Gastrocnemius medialis (tissue), 4 donors: ENCODE results near the gene CCDC150.

Source experiments
- POLR2A ChIP-seq, 2 donors: fragments of 450-650 bp; IDR thresholded peaks; one replicate each; pipeline ENCODE4 v1.6.1; 2017; ENCODE audit warnings: antibody characterized with exemption in 2 of 2, mild to moderate bottlenecking in 2 of 2, moderate library complexity in 2 of 2
- TF ChIP-seq, protein P1 (sequence below), 5 experiments: fragments of 450-650 bp in 3 of 5; fragments of 200-600 bp in 2 of 5; sonication (generic) in 2 of 5; IDR thresholded peaks in 4 of 5; conservative IDR thresholded peaks in 1 of 5; 1 replicate in 4 of 5; 2 replicates in 1 of 5; pipeline ENCODE4 v1.5.1; 2016 to 2019; ENCODE audit warnings: antibody characterized with exemption in 5 of 5, mild to moderate bottlenecking in 3 of 5, moderate library complexity in 3 of 5

GRCh38 chr2:196697825-196698224 is 58.3 kb downstream of the CCDC150 start:
- TF ChIP-seq, protein P1, sequence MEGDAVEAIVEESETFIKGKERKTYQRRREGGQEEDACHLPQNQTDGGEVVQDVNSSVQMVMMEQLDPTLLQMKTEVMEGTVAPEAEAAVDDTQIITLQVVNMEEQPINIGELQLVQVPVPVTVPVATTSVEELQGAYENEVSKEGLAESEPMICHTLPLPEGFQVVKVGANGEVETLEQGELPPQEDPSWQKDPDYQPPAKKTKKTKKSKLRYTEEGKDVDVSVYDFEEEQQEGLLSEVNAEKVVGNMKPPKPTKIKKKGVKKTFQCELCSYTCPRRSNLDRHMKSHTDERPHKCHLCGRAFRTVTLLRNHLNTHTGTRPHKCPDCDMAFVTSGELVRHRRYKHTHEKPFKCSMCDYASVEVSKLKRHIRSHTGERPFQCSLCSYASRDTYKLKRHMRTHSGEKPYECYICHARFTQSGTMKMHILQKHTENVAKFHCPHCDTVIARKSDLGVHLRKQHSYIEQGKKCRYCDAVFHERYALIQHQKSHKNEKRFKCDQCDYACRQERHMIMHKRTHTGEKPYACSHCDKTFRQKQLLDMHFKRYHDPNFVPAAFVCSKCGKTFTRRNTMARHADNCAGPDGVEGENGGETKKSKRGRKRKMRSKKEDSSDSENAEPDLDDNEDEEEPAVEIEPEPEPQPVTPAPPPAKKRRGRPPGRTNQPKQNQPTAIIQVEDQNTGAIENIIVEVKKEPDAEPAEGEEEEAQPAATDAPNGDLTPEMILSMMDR (IDR thresholded peaks at IDR 0.05 in 4 of 5, conservative IDR thresholded peaks at IDR 0.05 in 1 of 5): no peak
- no peak for TF ChIP-seq POLR2A (IDR thresholded peaks at IDR 0.05)
